Measurements from ENCODE around the gene ZC2HC1C.
"Not testable (repeated sequence)": the region's sequence is repeated elsewhere in the genome, so short reads cannot be mapped to it uniquely, and the experiment has no call there.

Gene ZC2HC1C

DNA sequence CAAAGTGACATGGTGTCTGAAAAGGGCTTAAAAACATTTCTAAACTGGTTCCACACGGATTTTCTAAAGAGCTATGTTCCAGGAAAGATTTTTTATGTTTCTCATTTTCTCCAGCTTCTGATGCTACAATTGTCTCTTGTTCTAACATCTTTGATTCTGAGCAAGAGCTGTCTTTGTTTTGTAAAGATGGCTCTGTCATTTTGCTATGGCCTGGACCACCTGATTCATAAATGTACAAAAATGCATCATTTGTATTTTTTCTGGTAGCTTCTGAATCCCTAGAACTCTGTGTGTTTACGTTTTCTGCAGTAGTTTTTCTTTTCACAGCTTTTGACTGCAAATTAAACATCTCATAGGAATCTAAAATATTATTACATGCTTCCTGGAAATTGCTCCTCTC lies 21.3 kb upstream of the ZC2HC1C start:
- no peak for ATAC-seq
- H3K36me3 Mint-ChIP-seq = peaks cover 14% of the 10 kb centered on the region
- H3K4me3 Mint-ChIP-seq = no peak overlapping the region
- no peak overlapping the region for H3K27ac Mint-ChIP-seq
- H3K9me3 Mint-ChIP-seq = no peaks in the 10 kb centered on the region
- peaks cover 31% of the 10 kb centered on the region for H3K4me1 Mint-ChIP-seq
- H3K27me3 Mint-ChIP-seq = no peaks in the 10 kb centered on the region

DNA sequence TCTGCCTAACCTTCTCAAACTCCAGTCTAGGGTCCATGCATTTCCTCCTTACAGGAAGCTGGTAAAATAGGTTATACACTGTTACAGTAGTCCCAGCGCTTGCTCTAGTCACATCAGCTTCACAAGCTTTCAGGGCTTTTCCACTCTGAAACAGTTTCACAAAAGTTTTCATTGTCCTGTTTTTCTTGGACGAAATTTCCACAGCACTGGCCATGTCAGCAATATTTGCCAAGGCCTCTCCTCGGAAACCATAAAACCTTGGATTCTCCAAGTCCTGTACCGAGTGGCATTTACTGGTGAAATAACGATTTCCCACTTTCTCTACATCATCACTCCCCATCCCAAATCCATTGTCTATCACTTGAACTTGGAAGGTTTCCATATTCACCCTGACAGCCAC lies 20.3 kb upstream of the ZC2HC1C start:
- Mint-ChIP-seq H3K4me1 (peaks cover 31% of the 10 kb centered on the region), H3K27me3 (no peaks in the 10 kb centered on the region), H3K9me3 (no peaks in the 10 kb centered on the region), H3K36me3 (peaks cover 14% of the 10 kb centered on the region), H3K27ac (no peak overlapping the region), H3K4me3 (no peak overlapping the region)
- ATAC-seq = no peak

DNA sequence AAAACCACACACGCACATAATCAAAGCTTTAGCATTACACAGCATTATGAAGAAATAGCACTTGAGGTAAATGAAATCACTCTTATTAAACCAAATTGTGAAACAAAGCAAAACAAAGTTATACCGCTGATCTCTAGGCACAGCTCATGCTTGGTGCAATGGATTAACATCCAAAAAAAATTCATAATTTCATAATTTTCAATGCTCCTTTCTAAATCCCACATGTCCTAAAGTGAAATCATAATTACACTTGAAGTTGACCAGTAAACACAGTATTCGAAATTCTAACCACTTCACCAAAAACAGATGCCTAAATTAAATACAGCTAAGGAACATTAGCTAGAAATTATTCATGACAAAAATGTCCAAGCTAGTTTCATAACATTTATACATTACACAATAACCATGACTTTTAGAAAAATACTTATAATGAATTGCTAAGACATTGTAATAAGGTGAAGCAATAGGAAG lies 19.7 kb upstream of the ZC2HC1C start:
- no peak for ATAC-seq
- Mint-ChIP-seq H3K27ac (peak overlapping the region; percentile 84), H3K36me3 (peaks cover 19% of the 10 kb centered on the region), H3K9me3 (no peaks in the 10 kb centered on the region), H3K4me1 (peaks cover 31% of the 10 kb centered on the region), H3K4me3 (peak overlapping the region; percentile 36), H3K27me3 (no peaks in the 10 kb centered on the region)

DNA sequence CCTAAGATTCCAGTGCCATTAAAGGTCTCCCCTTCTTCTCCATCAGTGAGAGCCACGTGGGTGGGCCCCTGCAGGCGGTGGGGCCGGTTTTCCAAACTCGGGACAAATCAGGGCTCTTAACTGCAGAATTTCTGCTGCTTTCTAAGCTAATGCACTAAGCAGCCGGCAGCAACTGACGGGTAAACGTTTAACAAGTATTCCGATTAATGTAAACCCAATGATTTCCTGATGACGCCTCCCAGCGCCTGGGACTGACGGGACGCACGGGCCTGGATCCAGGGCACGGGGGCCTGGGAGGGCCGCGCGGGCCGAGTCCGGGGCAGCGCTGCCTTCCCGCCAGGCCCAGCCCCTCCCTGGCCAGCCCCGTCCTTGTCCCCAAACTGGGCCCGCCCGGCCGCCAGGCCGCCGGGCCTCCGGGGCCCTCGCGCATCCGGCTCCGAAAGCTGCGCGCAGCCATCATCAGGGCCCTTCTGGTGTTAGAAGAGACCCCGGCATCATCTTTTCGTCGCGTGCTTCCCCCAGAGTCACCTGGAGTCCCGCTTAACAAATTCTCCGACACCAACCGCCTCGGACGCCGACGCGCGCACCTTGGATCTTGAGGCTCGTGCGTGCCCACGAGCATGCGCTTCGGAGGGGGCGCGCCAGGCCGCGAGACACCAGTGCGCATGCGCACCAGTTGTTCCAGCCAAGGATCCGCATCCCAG lies 18.4 kb upstream of the ZC2HC1C start, which contains the start of gene MLH3:
MLH3 (minus strand) TSS at position 616 of the 704 bp plus-strand sequence. CDS start 1,812 bp downstream, outside the sequence.
- Mint-ChIP-seq H3K4me1 (peaks cover 18% of the 10 kb centered on the region), H3K27ac (peak within 1 kb of the TSS; percentile 84), H3K36me3 (peaks cover 27% of the 10 kb centered on the region), H3K4me3 (peak within 1 kb of the TSS; percentile 84), H3K9me3 (no peaks in the 10 kb centered on the region), H3K27me3 (no peaks in the 10 kb centered on the region)
- peak; percentile 91 for ATAC-seq

GRCh38 chr14:75051556-75051899 lies 17.9 kb upstream of the ZC2HC1C start:
- H3K9me3 Mint-ChIP-seq = no peaks in the 10 kb centered on the region
- peak overlapping the region; percentile 84 for H3K4me3 Mint-ChIP-seq
- H3K27ac Mint-ChIP-seq = peak overlapping the region; percentile 84
- H3K36me3 Mint-ChIP-seq = peaks cover 32% of the 10 kb centered on the region
- H3K4me1 Mint-ChIP-seq = peaks cover 18% of the 10 kb centered on the region
- H3K27me3 Mint-ChIP-seq = no peaks in the 10 kb centered on the region
- peak; percentile 47 for ATAC-seq

- ATAC-seq = no peak
- Mint-ChIP-seq H3K27ac (no peak overlapping the region), H3K4me3 (no peak overlapping the region), H3K27me3 (no peaks in the 10 kb centered on the region), H3K36me3 (peaks cover 28% of the 10 kb centered on the region), H3K9me3 (no peaks in the 10 kb centered on the region), H3K4me1 (peaks cover 18% of the 10 kb centered on the region)
Measured at GRCh38 chr14:75053396-75054291, 15.8 kb upstream of the ZC2HC1C start.

- Mint-ChIP-seq H3K4me3 (no peak overlapping the region), H3K9me3 (no peaks in the 10 kb centered on the region), H3K27me3 (no peaks in the 10 kb centered on the region), H3K27ac (no peak overlapping the region), H3K36me3 (peaks cover 22% of the 10 kb centered on the region), H3K4me1 (peaks cover 19% of the 10 kb centered on the region)
- ATAC-seq = no peak
Measured at GRCh38 chr14:75054421-75054820, 15.0 kb upstream of the ZC2HC1C start.

DNA sequence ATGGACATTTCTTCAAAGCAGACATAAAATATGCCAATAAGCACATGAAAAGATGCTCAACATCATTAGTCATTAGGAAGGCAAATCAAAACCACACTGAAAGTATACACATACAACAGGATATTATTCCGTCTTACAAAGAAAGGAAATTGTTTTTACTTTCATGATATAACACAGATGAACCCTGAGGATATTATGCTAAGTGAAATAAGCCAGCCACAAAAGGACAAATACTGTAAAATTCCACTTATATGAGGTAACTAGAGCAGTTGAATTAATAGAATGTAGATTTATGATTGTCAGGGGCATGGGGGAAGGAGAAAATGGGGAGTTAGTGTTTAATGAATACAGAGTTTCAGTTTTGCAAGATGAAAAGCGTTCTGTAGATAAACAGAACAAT lies 9.8 kb upstream of the ZC2HC1C start:
- Mint-ChIP-seq H3K9me3 (no peaks in the 10 kb centered on the region), H3K4me1 (peaks cover 30% of the 10 kb centered on the region), H3K27ac (no peak overlapping the region), H3K36me3 (peaks cover 29% of the 10 kb centered on the region), H3K4me3 (no peak overlapping the region), H3K27me3 (no peaks in the 10 kb centered on the region)
- ATAC-seq = no peak

GRCh38 chr14:75060420-75060819 lies 9.0 kb upstream of the ZC2HC1C start:
- ATAC-seq = no peak
- Mint-ChIP-seq H3K36me3 (peaks cover 26% of the 10 kb centered on the region), H3K4me1 (peaks cover 30% of the 10 kb centered on the region), H3K27me3 (no peaks in the 10 kb centered on the region), H3K9me3 (no peaks in the 10 kb centered on the region), H3K27ac (no peak overlapping the region), H3K4me3 (no peak overlapping the region)

DNA sequence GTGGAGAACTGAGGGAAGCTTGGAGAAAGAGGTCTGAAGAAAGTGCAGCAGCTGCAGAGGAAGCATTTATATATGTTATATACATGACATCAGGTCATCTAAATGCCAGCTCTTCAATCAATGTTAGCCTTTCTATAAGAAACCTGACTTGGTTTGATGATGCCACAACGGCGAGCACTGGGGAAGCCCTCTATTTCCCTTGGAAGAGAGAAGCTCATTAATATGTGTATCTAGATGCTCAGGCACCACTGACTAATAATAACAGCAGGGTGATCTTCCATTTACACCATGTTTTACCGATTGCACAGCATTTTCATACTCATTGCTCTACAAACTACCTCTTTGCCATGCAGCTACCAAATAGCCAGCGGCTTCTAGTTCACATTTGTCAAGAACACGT lies 6.4 kb upstream of the ZC2HC1C start:
- H3K27ac Mint-ChIP-seq = peak overlapping the region; percentile 84
- peak overlapping the region; percentile 96 for H3K4me3 Mint-ChIP-seq
- peaks cover 30% of the 10 kb centered on the region for H3K4me1 Mint-ChIP-seq
- peaks cover 14% of the 10 kb centered on the region for H3K36me3 Mint-ChIP-seq
- no peaks in the 10 kb centered on the region for H3K9me3 Mint-ChIP-seq
- H3K27me3 Mint-ChIP-seq = no peaks in the 10 kb centered on the region
- ATAC-seq = no peak

- Mint-ChIP-seq H3K27me3 (no peaks in the 10 kb centered on the region), H3K9me3 (no peaks in the 10 kb centered on the region), H3K27ac (peak within 1 kb of the TSS; percentile 84), H3K4me3 (peak within 1 kb of the TSS; percentile 96), H3K36me3 (peaks cover 14% of the 10 kb centered on the region), H3K4me1 (peaks cover 30% of the 10 kb centered on the region)
- ATAC-seq = peak; percentile 99
Measured at GRCh38 chr14:75063491-75064204, 5.8 kb upstream of the ZC2HC1C start, which contains the start of gene ACYP1. TSS of gene ACYP1 (minus strand) at chr14:75064024. CDS start at chr14:75063553, 471 bp downstream.

DNA sequence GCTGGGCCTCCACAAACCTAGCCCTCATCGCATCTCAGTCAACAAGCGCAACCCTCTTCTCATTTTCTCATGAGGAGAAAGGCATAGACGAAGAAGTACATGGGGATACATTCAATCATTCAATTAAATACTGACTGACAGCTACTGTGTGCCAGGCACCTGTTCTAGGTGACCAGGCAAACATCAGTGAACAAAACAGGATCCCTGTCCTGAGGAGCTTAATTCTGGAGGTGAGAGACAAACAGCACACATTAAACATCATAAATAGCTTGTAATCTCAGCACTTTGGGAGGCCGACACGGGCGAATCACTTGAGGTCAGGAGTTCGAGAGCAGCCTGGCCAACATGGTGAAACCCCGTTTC lies 5.3 kb upstream of the ZC2HC1C start:
- H3K36me3 Mint-ChIP-seq = peaks cover 14% of the 10 kb centered on the region
- peak overlapping the region; percentile 96 for H3K4me3 Mint-ChIP-seq
- H3K27me3 Mint-ChIP-seq = no peaks in the 10 kb centered on the region
- H3K9me3 Mint-ChIP-seq = no peaks in the 10 kb centered on the region
- H3K27ac Mint-ChIP-seq = peak overlapping the region; percentile 84
- peaks cover 30% of the 10 kb centered on the region for H3K4me1 Mint-ChIP-seq
- no peak for ATAC-seq

DNA sequence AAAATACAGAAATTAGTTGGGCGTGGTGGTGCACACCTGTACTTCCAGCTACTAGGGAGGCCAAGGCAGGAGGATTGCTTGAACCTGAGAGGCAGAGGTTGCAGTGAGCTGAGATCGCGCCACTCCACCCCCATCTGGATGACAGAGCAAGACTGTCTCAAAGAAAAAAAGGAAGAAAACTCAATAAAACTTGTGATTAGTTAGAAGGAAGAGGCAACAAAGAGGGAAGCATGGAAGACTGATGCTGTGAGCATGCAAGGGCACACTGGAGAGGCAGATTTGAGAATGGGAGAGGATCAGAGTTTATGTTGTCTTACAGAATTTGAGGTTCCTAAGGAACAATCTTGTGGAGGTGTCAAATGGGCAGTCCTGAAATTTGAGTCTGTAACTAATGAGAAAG lies 2.8 kb upstream of the ZC2HC1C start:
- no peak for ATAC-seq
- Mint-ChIP-seq H3K27ac (no peak overlapping the region), H3K36me3 (no peaks in the 10 kb centered on the region), H3K9me3 (no peaks in the 10 kb centered on the region), H3K27me3 (no peaks in the 10 kb centered on the region), H3K4me3 (no peak overlapping the region), H3K4me1 (peaks cover 25% of the 10 kb centered on the region)

- H3K4me1 Mint-ChIP-seq = peaks cover 25% of the 10 kb centered on the region
- no peaks in the 10 kb centered on the region for H3K36me3 Mint-ChIP-seq
- no peak for ATAC-seq
Measured at GRCh38 chr14:75067212-75067611, 2.2 kb upstream of the ZC2HC1C start.

DNA sequence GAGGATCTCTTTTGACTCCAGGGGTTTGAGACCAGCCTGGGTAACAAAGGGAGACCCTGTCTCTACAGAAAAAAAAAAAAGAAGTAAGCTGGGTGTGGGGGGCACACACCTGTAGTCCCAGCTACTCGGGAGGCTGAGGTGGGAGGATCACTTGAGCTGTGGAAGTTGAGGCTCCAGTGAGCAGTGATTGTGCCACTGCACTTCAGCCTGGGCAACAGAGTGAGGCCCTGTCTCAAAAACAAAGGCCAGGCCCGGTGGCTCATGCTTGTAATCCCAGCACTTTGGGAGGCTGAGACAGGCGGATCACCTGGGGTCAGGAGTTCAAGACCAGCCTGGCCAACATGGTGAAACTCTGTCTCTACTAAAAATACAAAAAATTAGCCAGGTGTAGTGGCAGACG lies 1.7 kb upstream of the ZC2HC1C start:
- H3K9me3 Mint-ChIP-seq, H3K27me3 Mint-ChIP-seq, ATAC-seq, H3K27ac Mint-ChIP-seq, H3K4me3 Mint-ChIP-seq, H3K36me3 Mint-ChIP-seq: not testable (repeated sequence)
- H3K4me1 Mint-ChIP-seq = peaks cover 22% of the 10 kb centered on the region

More at GRCh38 chr14:75067212-75067611, 2.2 kb upstream of the ZC2HC1C start:
- H3K4me3 Mint-ChIP-seq = no peak overlapping the region
- no peak overlapping the region for H3K27ac Mint-ChIP-seq
- no peaks in the 10 kb centered on the region for H3K9me3 Mint-ChIP-seq
- no peaks in the 10 kb centered on the region for H3K27me3 Mint-ChIP-seq
